Measurements from ENCODE around the gene MX1.

- TF ChIP-seq CTCF (IDR thresholded peaks at IDR 0.05), result no peak
- TF ChIP-seq POLR2A (IDR thresholded peaks at IDR 0.05), result no peak
These were observed 17.5 kb downstream of the MX1 start for GRCh38 chr21:41443562-41443961.

Measured in tibial nerve (tissue), 3 donors.